LoVo (cell line): Measurements from ENCODE around the gene NDUFAF2.

ENCODE experiments used
- DNase-seq: peaks from one replicate; pipeline ENCODE4 v3.0.0-alpha.2; 2016; ENCODE audit warnings: low spot score

The NDUFAF2 gene

GRCh38 chr5:61123145-61123544 is 178.1 kb downstream of the NDUFAF2 start:
- DNase-seq: no peak

GRCh38 chr5:61130289-61130688 is 185.3 kb downstream of the NDUFAF2 start:
- no peak for DNase-seq

GRCh38 chr5:61132559-61132958 is 187.6 kb downstream of the NDUFAF2 start:
- peak; percentile 10 for DNase-seq

- no peak for DNase-seq
Observed at GRCh38 chr5:61137835-61138234, 192.8 kb downstream of the NDUFAF2 start.

- DNase-seq: no peak
Observed at GRCh38 chr5:61139094-61139873, 194.3 kb downstream of the NDUFAF2 start.

GRCh38 chr5:61139931-61140330 is 194.9 kb downstream of the NDUFAF2 start:
- DNase-seq: no peak

- DNase-seq: no peak
Observed at GRCh38 chr5:61141801-61142200, 196.8 kb downstream of the NDUFAF2 start.

GRCh38 chr5:61142391-61142790 is 197.4 kb downstream of the NDUFAF2 start:
- no peak for DNase-seq

GRCh38 chr5:61142811-61143210 is 197.8 kb downstream of the NDUFAF2 start:
- no peak for DNase-seq

GRCh38 chr5:61148515-61148914 is 203.5 kb downstream of the NDUFAF2 start:
- no peak for DNase-seq

- DNase-seq: no peak
Observed at GRCh38 chr5:61151893-61152292, 206.9 kb downstream of the NDUFAF2 start.

GRCh38 chr5:61159070-61159469 is 214.1 kb downstream of the NDUFAF2 start:
- no peak for DNase-seq

- DNase-seq: no peak
Observed at GRCh38 chr5:61159836-61160235, 214.8 kb downstream of the NDUFAF2 start.

- DNase-seq: no peak
Observed at GRCh38 chr5:61160497-61160896, 215.5 kb downstream of the NDUFAF2 start.

- DNase-seq: peak; percentile 94
Observed at GRCh38 chr5:61162010-61162831, 217.2 kb downstream of the NDUFAF2 start, which contains the start of gene SMIM15. Gene SMIM15, minus strand, starts transcription at chr5:61162468. Its CDS starts 2,297 bp downstream, at chr5:61160171.

- DNase-seq: peak; percentile 46
Observed at GRCh38 chr5:61162832-61163567, 218.0 kb downstream of the NDUFAF2 start.

- no peak for DNase-seq
Observed at GRCh38 chr5:61163905-61164304, 218.9 kb downstream of the NDUFAF2 start.

GRCh38 chr5:61167382-61167781 is 222.4 kb downstream of the NDUFAF2 start:
- DNase-seq: no peak

GRCh38 chr5:61168951-61169350 is 223.9 kb downstream of the NDUFAF2 start:
- DNase-seq: no peak

- no peak for DNase-seq
Observed at GRCh38 chr5:61171479-61171878, 226.5 kb downstream of the NDUFAF2 start.

- no peak for DNase-seq
Observed at GRCh38 chr5:61176631-61177030, 231.6 kb downstream of the NDUFAF2 start.

- DNase-seq: no peak
Observed at GRCh38 chr5:61177070-61177469, 232.1 kb downstream of the NDUFAF2 start.
